MV-4-11 (cell line): ENCODE measurements around the gene IWS1.
A peak's percentile ranks its signal among the peaks of the same experiment; 100 is the strongest.
"Not testable (repeated sequence)": the region's sequence is repeated elsewhere in the genome, so short reads cannot be mapped to it uniquely, and the experiment has no call there.

ENCODE experiments used
- DNase-seq: peaks from one replicate; lab custom pipeline; 2025; lab: John Stamatoyannopoulos, UW

The IWS1 gene

GRCh38 chr2:127528487-127528886 lies 2.2 kb upstream of the IWS1 start:
- DNase-seq: peak; percentile 42

DNA sequence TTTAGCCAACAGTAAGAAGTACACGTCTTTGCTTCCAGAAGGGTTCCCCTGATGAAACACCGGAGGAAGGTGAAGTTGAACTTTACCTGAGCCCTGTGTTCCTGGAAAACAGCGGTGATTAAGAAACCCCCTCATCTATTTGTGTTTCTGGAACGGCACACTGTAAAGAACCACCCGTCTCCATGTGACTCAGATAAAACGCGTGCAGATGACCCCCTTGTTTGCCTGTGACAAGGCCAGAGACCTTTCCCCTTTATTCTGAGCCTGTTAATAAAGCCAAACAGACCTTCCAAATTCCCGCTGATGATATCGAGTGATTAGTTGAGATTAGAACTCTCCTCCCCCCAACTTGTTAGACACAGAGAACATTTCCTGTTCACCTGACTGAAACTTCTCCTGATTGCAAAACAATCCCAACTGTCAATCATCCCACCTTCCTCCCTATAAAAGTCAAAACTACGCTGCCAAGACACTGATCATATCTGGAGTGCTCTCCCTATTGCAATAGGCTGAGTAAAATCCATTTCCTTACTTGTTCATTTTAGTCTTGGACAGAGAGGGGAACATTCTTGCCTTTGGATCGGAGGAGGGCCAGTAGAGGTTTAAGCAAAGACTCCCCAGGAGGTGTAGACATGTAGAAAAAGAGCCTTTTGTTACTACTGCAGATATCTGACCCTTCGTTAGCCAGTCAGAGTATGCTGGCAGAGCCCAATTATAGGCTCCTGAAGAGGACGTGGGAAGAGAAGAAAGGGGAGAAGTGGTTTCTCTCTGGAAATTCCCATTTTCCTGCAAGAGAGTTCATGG lies 914 bp upstream of the IWS1 start:
- DNase-seq: no peak

GRCh38 chr2:127525691-127526131 lies 578 bp downstream of the IWS1 start:
- peak; percentile 31 for DNase-seq

DNA sequence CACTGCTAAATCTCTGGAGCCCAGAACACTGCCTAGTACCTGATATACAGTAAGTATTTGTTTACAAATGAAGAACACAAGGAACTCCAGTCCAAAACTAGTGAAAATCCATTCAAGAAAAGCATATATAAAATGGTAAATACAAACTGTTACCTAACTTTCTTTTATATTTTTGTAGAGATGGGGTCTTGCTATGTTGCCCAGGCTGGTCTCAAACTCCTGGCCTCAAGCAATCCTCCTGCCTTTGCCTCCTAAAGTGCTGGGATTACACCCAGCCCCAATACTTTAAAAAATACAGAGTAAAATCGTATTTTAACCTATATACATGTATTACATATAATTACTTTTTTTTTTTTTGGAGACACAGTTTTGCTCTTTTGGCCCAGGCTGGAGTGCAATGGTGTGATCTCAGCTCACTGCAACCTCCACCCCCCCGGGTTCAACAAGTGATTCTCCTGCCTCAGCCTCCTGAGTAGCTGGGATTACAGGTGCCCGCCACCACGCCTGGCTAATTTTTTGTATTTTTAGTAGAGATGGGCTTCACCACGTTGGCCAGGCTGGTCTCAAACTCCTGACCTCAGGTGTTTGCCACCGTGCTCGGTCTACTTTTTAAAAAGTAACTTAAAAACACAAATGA lies 2.0 kb downstream of the IWS1 start:
- DNase-seq: not testable (repeated sequence)

DNA sequence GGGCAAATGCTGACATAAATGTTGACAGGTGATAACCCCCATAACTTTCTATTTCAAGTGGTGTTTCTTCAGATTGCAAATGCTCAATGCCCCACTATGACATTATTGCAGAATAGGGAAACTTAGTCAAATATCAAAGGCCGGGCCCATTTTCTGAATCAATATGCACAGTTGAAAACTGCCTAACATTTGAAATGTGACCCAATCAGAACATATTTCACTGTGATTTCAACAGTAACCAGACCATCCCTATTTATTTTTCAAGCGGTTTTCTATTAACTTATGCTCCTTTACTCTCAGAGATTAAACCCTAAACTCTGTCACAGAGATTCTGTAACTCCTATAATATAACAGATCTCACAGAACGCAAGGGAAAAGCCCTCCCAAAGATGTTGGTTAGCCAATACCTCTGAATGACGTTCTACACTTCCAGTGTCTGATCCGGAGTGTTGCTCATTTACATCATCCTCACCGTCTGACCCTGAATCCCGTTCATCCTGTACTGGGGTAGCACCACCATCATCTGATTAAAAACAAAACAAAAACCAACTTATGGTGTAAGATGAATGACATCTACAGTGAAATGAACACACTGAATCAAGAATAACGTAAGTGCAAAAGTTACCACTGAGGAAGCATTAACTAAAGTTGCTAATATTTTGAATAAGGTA lies 2.9 kb downstream of the IWS1 start:
- no peak for DNase-seq

GRCh38 chr2:127520424-127520823 lies 5.9 kb downstream of the IWS1 start:
- DNase-seq: no peak

DNA sequence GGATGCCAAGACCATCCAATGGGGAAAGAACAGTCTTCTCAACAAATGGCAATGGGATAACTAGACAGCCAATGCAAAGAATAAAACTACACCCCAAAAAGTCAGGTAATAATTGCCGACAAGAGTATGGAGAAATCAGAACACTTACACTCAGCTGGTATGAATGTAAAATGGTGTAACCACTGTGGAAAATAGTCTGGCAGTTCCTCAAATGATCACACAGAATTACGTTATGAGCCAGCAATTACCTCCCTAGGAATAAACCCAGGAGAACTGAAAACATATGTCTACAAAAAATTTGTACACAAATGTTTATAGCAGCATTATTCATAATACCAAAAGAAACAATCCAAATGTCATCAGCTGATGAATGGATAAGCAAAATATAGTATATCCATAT lies 8.8 kb downstream of the IWS1 start:
- DNase-seq: no peak

GRCh38 chr2:127516041-127516762 lies 10.1 kb downstream of the IWS1 start:
- DNase-seq: no peak

- no peak for DNase-seq
These were observed 10.8 kb downstream of the IWS1 start for GRCh38 chr2:127515383-127515915.

GRCh38 chr2:127514485-127514884 lies 11.8 kb downstream of the IWS1 start:
- no peak for DNase-seq

DNA sequence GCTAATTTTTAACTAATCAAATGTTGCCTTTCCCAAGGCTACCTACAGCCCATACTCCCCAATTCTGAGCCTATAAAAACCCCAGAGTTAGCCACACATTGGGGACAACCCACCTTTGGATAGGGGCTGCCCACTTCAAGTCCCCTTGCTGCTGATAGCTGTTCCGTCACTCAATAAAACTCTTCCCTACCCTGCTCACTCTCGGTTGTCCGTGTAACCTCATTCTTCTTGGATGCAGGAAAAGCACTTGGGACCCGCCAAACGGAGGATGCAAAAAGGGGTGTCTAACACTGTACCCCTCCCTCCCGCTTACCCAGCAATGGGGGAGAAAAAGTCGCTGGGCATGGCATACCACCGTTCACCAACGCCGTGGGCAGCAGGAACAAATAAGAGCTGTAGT lies 12.2 kb downstream of the IWS1 start:
- no peak for DNase-seq

DNA sequence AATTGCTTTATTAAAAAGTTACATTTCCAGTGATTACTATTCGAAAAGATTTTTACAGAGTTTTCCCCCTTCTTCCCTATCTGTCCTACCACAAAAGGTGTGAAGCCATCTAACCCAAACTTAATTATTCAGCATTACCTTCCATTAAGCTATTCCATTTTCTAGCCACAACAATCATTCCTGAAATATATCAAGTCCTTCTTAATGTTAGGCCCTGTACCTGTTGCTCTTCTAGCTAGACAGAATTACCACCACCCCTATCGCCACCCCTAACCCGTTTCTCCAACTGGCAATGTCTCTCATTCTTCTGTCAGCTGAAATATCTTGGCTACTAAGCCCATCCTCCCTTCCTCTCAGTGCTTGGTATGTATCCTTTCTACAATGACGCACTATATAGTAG lies 13.9 kb downstream of the IWS1 start:
- no peak for DNase-seq

GRCh38 chr2:127511917-127512316 lies 14.4 kb downstream of the IWS1 start:
- DNase-seq: no peak

- DNase-seq: no peak
These were observed 15.1 kb downstream of the IWS1 start for GRCh38 chr2:127511090-127511695.

DNA sequence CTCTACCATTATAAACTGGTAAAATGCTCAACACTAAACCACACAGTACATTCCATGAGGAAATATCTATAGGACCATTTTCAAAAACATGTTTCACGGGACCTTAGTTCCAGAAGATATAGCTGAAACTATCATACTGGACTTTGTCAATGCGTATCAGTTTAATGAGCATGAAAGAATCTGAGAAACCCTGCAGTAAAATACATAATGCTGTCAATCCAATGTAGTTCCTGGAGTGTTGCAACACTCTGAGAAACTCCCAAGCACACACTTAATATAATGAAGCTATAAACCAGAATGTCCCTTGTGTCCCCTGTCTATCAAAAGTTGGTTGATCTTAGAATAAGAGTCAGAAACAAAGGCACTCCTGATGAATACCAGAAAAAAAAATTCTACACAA lies 16.2 kb downstream of the IWS1 start:
- no peak for DNase-seq

- peak; percentile 94 for DNase-seq
These were observed 17.7 kb downstream of the IWS1 start for GRCh38 chr2:127508631-127509034.

DNA sequence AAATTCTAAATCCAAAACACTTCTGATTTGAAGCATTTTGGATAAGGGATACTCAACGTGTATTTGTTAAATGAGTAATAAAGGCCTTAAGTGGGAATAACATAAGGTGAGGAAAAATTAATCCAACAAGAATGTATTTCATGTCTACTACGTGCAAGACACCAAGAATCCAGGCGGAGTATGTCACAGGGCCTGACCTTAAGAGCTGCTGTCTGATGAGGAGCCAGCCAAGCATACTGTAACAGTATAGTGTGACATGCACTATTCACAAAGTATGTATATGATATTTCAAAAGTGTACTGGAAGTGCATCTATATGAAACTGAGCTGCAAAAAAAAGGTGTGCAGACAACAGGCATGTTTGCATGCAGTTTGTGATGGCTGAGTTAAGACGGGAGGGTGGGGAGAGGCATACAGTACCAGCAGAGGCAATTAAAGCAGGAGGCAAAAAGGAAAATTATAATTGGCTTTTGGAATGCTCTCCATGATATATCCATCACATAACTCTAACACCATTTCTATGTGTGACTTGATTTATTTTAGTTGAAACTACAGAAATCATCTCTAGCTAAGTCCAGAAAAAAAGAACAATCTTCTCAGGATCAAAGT lies 18.2 kb downstream of the IWS1 start:
- no peak for DNase-seq

DNA sequence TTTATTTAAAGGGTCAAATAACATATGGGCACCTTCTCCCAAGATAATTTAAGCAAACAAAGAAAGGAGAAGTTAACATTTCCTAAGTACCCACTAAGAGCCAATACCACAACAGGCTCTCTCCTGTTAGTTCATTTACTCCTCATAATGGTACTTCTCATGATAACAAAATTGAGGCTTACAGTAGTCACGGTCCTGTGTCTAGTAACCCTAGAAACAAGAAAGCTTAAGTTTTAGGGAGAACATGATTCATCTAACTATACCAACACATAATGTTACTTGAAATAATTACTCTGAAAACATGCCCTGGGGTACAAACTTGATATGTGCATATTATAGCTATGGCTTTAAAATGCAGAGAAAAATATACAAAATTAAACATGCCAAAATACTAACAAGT lies 19.8 kb downstream of the IWS1 start:
- peak; percentile 69 for DNase-seq

DNA sequence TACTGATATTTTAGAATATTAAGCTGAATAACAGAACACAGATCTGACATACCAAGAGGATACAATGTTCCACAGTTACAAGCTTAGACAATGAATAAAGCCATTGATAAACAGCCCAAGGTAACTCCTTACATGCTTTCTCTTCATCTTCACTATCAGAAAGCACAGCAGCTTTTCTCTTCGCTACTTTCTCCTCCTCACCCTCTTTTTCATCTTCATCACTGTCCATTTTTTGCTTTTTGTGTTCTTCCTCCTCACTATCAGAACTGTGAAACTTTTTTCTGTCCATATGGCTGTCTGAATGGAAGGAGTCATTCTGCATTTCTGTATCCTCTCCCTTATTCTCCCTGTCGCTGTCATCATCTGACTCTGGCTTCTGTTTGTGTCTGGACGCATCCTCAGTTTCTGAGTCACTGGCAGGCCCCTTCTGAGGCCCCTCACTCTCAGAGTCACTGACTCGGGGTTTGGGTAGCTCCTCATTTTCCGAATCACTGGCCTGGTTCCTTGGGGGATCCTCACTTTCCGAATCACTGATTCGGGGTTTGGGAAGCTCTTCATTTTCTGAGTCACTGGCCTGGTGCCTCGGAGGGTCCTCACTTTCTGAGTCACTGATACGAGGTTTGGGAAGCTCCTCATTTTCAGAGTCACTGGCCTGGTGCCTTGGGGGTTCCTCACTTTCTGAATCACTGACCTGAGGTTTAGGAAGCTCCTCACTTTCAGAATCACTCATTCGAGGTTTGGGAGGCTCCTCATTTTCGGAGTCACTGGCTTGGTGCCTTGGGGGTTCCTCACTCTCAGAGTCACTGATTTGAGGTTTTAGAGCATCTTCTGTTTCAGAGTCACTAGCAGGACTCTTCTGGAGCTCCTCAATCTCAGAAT lies 21.5 kb downstream of the IWS1 start:
- DNase-seq: no peak

GRCh38 chr2:127503491-127503890 lies 22.8 kb downstream of the IWS1 start:
- DNase-seq: no peak
